Keratinocyte (primary cell): Measurements from ENCODE around the gene CDH6. TPM values are rescaled to one million over a fixed set of nuclear protein-coding genes. Genes with fewer than 3 reads are reported as not detected.

Experiments used
- DNase-seq: peaks from one replicate; pipeline ENCODE4 v3.0.0-alpha.2; 2011; ENCODE audit warnings: low read depth, missing footprints, low spot score
- FAIRE-seq: peaks from 2 replicates; lab custom pipeline; 2011; peaks lifted over from hg19 to GRCh38; lab: Jason Lieb, UNC
- H2AFZ ChIP-seq: 2 replicates; pipeline ENCODE4 v1.6.0; 2012; ENCODE audit warnings: low read length, control low read depth, inconsistent platforms; ENCODE audit not compliant: control insufficient read depth
- H3K27ac ChIP-seq: 2 replicates; pipeline ENCODE4 v1.5.1; 2011; ENCODE audit warnings: low read length; ENCODE audit not compliant: control insufficient read depth, insufficient read depth
- H3K27me3 ChIP-seq: 3 replicates; pipeline ENCODE4 v1.6.0; 2011; ENCODE audit warnings: low read length; ENCODE audit not compliant: control insufficient read depth, insufficient read depth; ENCODE audit errors: extremely low read depth
- H3K36me3 ChIP-seq, 2 experiments: 2 replicates in 1 of 2; 3 replicates in 1 of 2; pipeline ENCODE4 v1.5.1; 2011; ENCODE audit warnings: low read length in 2 of 2, mild to moderate bottlenecking in 1 of 2; ENCODE audit not compliant: control insufficient read depth in 2 of 2, insufficient read depth in 2 of 2; ENCODE audit errors: extremely low read depth in 1 of 2
- H3K4me1 ChIP-seq: 3 replicates; pipeline ENCODE4 v1.5.1; 2011; ENCODE audit warnings: low read length; ENCODE audit not compliant: control insufficient read depth, insufficient read depth; ENCODE audit errors: extremely low read depth
- H3K4me2 ChIP-seq: 3 replicates; pipeline ENCODE4 v1.6.0; 2011; ENCODE audit warnings: low read depth, low read length; ENCODE audit not compliant: control insufficient read depth, insufficient read depth; ENCODE audit errors: extremely low read depth
- H3K4me3 ChIP-seq, 3 experiments: fragments of 200-600 bp in 1 of 3; sonication (generic) in 1 of 3; 2 replicates in 2 of 3; 3 replicates in 1 of 3; pipeline ENCODE4 v1.5.1; 2011 to 2016; ENCODE audit warnings: low read length in 3 of 3, mild to moderate bottlenecking in 3 of 3, control low read depth in 2 of 3, inconsistent platforms in 1 of 3, low read depth in 1 of 3, mixed read lengths in 1 of 3, mixed run types in 1 of 3, moderate library complexity in 1 of 3; ENCODE audit not compliant: control insufficient read depth in 2 of 3, insufficient read depth in 2 of 3; ENCODE audit errors: extremely low read depth in 1 of 3
- H3K79me2 ChIP-seq: 2 replicates; pipeline ENCODE4 v1.6.0; 2012; ENCODE audit warnings: low read length; ENCODE audit not compliant: control insufficient read depth, insufficient read depth
- H3K9ac ChIP-seq: 3 replicates; pipeline ENCODE4 v1.6.0; 2011; ENCODE audit warnings: low read length; ENCODE audit not compliant: control insufficient read depth, insufficient read depth; ENCODE audit errors: extremely low read depth
- H3K9me1 ChIP-seq: 3 replicates; pipeline ENCODE4 v1.6.0; 2011; ENCODE audit warnings: low read length; ENCODE audit not compliant: control insufficient read depth, insufficient read depth; ENCODE audit errors: extremely low read depth
- H3K9me3 ChIP-seq: 2 replicates; pipeline ENCODE4 v1.5.1; 2012; ENCODE audit warnings: low read depth, low read length; ENCODE audit not compliant: control insufficient read depth
- H4K20me1 ChIP-seq: 3 replicates; pipeline ENCODE4 v1.6.0; 2011; ENCODE audit warnings: low read length; ENCODE audit not compliant: control insufficient read depth, insufficient read depth; ENCODE audit errors: extremely low read depth
- EZH2 ChIP-seq: IDR thresholded peaks from one replicate; pipeline ENCODE4 v1.6.1; 2012; ENCODE audit warnings: inconsistent platforms, mild to moderate bottlenecking, low read length, moderate library complexity
- dilution Hi-C: fragments of 300-500 bp; cut with MboI; formaldehyde crosslinking; loops from one replicate; pipeline ENCODE4 v1.7.0; 2020; ENCODE audit warnings: low sequenced_read_pairs; ENCODE audit not compliant: extremely low pct_ligation_motif_present
- polyA plus RNA-seq, 5 experiments: library from polyadenylated mRNA; depleted of rRNA in 3 of 5; stranded (reverse) in 3 of 5; stranded (forward) in 1 of 5; unstranded in 1 of 5; fragments of >200 nt; gene quantifications; 1 replicate in 1 of 5; 2 replicates in 3 of 5; 3 replicates in 1 of 5; pipeline versions ENCODE4 v1.2.1 to v1.2.3, GENCODE V29; 2011 to 2012; ENCODE audit warnings: missing spikeins in 2 of 5, low read depth in 1 of 5, low replicate concordance in 1 of 5
- TF ChIP-seq, protein P1 (sequence below), 3 experiments: IDR thresholded peaks in 1 of 3; conservative IDR thresholded peaks in 1 of 3; optimal IDR thresholded peaks in 1 of 3; 2 replicates in 2 of 3; 3 replicates in 1 of 3; pipeline versions ENCODE3 to v1.5.1; 2011; ENCODE audit warnings: low read length in 3 of 3, mild to moderate bottlenecking in 3 of 3, moderate library complexity in 2 of 3, control low read depth in 1 of 3, inconsistent platforms in 1 of 3; ENCODE audit not compliant: insufficient read depth in 2 of 3; ENCODE audit errors: extremely low read depth in 1 of 3

The CDH6 gene
- polyA plus RNA-seq, 1 donor (not counting 4 experiments of a cell fraction or from before 2014, with no cell fraction given) = not detected

DNA sequence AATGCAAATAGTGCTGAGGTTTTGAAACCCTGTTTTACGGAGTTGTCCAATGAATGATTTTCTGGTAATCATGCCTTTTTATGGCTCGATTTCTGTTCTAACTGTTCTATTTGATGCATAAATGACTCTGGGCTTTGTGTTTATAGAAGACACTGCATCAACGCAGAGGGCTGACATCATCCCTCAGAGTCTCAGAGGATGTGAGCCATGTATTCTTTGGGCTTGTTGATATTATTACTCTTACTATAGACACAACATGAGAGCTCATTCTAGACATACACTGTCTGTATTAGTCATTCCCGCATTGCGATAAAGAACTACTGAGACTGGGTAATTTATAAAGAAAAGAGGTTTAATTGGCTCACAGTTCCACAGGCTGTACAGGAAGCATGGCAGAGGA, 31.6 kb downstream of the CDH6 start:
- FAIRE-seq (no peak), DNase-seq (no peak)
- no peak overlapping the region for H3K4me3 ChIP-seq
- H3K4me1 ChIP-seq = no peaks in the 10 kb centered on the region
- H3K36me3 ChIP-seq = no peaks in the 10 kb centered on the region
- H4K20me1 ChIP-seq = no peaks in the 10 kb centered on the region
- no peaks in the 10 kb centered on the region for H3K9me3 ChIP-seq
- H3K27ac ChIP-seq = no peak overlapping the region
- no peaks in the 10 kb centered on the region for H3K27me3 ChIP-seq
- no peak overlapping the region for H3K9ac ChIP-seq
- H3K4me2 ChIP-seq = no peak overlapping the region
- H2AFZ ChIP-seq = no peak overlapping the region
- H3K79me2 ChIP-seq = no peaks in the 10 kb centered on the region
- TF ChIP-seq EZH2 = no peak
- TF ChIP-seq, protein P1, sequence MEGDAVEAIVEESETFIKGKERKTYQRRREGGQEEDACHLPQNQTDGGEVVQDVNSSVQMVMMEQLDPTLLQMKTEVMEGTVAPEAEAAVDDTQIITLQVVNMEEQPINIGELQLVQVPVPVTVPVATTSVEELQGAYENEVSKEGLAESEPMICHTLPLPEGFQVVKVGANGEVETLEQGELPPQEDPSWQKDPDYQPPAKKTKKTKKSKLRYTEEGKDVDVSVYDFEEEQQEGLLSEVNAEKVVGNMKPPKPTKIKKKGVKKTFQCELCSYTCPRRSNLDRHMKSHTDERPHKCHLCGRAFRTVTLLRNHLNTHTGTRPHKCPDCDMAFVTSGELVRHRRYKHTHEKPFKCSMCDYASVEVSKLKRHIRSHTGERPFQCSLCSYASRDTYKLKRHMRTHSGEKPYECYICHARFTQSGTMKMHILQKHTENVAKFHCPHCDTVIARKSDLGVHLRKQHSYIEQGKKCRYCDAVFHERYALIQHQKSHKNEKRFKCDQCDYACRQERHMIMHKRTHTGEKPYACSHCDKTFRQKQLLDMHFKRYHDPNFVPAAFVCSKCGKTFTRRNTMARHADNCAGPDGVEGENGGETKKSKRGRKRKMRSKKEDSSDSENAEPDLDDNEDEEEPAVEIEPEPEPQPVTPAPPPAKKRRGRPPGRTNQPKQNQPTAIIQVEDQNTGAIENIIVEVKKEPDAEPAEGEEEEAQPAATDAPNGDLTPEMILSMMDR (optimal IDR thresholded peaks at IDR 0.05 in 1 of 3, IDR thresholded peaks at IDR 0.05 in 1 of 3, conservative IDR thresholded peaks at IDR 0.05 in 1 of 3; ENCODE audit: extremely low read depth in 1 of 3, insufficient read depth in 2 of 3, low read length in 3 of 3) = no peak
- no peaks in the 10 kb centered on the region for H3K9me1 ChIP-seq
- dilution Hi-C loops = no loop called here

DNA sequence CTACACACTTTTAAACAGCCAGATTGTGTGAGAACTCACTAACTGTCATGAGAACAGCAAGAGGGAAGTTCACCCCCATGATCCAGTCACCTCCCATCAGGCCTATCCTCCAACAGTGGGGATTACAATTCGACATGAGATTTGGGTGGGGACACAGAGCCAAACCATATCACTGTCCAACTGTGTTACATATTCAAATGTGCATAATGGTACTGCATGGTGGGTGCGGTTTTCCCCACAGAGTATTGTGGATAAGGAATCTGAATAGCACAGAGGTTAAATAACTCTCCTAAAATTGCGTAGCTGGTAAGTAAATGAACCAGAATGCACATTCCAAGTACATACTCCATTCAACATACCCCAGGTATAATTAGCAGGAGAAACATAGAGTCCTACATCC, 32.1 kb downstream of the CDH6 start:
- Histone ChIP-seq H3K79me2 (no peaks in the 10 kb centered on the region), H3K4me3 (no peak overlapping the region), H3K9ac (no peak overlapping the region), H3K9me3 (no peaks in the 10 kb centered on the region), H4K20me1 (no peaks in the 10 kb centered on the region), H2AFZ (no peak overlapping the region), H3K36me3 (no peaks in the 10 kb centered on the region), H3K27me3 (no peaks in the 10 kb centered on the region), H3K4me1 (no peaks in the 10 kb centered on the region), H3K9me1 (no peaks in the 10 kb centered on the region), H3K4me2 (no peak overlapping the region), H3K27ac (no peak overlapping the region)
- TF ChIP-seq, protein P1 (optimal IDR thresholded peaks at IDR 0.05 in 1 of 3, IDR thresholded peaks at IDR 0.05 in 1 of 3, conservative IDR thresholded peaks at IDR 0.05 in 1 of 3; ENCODE audit: extremely low read depth in 1 of 3, insufficient read depth in 2 of 3, low read length in 3 of 3) = no peak
- TF ChIP-seq EZH2 = no peak
- FAIRE-seq = no peak
- dilution Hi-C loops = no loop called here
- DNase-seq = no peak
